C4-2B (cell line): ENCODE measurements around the gene VTCN1.

Experiments used
- ZFX ChIP-seq: fragments of 450-650 bp; IDR thresholded peaks from 2 replicates; pipeline ENCODE4 v1.6.1; 2017
- TF ChIP-seq, protein P1 (sequence below): fragments of 450-650 bp; conservative IDR thresholded peaks from 2 replicates; pipeline ENCODE4 v1.5.1; 2017; ENCODE audit warnings: mild to moderate bottlenecking

DNA sequence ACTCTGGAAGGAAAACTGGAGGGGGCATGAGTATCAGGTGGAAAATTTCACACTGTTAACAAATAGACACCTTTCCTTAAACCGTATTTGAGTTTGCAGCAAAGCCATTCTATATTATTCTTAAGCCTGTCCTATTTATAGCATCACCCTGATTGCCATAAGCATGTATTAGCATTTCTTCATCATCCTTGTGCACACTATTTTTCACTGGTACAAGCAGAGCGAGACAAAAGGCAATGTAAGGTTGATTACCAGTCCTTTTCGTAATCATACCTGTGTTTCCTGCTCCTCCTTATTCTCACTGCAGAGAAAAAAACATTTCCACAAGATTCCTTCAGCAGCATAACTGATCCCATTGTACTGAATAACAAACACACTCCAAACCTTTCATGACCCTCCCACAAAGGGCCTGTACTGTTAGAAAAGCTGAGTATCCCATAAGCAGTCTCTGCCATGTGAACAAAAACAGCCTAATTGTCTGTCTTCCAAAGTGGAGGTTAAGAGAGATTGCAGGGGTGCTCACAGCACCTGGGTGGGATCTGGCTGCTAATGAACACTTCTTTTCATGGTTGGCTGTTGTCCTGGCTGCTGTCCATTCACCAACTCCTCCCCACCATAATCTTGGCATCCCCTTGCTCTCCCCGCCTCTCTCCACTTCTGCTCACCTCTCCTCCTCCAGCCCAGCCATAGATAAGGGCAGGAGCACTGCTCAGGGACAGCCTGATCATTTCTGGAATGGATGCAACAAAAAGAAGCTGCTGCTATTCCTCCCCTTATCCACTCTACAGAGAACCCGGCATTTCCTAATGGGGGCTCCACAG lies 30.4 kb downstream of the VTCN1 start:
- TF ChIP-seq, protein P1, sequence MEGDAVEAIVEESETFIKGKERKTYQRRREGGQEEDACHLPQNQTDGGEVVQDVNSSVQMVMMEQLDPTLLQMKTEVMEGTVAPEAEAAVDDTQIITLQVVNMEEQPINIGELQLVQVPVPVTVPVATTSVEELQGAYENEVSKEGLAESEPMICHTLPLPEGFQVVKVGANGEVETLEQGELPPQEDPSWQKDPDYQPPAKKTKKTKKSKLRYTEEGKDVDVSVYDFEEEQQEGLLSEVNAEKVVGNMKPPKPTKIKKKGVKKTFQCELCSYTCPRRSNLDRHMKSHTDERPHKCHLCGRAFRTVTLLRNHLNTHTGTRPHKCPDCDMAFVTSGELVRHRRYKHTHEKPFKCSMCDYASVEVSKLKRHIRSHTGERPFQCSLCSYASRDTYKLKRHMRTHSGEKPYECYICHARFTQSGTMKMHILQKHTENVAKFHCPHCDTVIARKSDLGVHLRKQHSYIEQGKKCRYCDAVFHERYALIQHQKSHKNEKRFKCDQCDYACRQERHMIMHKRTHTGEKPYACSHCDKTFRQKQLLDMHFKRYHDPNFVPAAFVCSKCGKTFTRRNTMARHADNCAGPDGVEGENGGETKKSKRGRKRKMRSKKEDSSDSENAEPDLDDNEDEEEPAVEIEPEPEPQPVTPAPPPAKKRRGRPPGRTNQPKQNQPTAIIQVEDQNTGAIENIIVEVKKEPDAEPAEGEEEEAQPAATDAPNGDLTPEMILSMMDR, result no peak
- no peak for TF ChIP-seq ZFX
